ENCODE measurements around the gene TBC1D14.

TBC1D14 gene

DNA sequence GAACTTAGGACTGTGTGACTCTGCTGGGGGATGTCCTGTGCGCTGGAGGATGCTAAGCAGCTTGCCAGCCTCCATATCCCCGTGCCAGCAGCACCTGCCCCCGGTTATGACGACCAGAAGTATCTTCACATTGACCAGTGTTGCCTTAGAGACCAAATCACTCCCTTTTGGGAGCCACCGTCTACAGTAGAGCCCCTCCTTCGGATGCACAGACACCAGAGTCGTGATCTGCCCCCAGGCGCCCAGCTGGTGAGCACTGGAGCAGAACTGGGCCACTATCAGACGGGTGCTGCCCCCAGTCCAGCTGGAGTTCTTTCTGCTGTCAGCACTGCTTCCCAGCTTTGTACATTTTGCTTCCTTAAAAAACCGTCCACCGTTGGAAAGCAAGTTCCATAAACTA lies 103.5 kb downstream of the TBC1D14 start:
- Histone ChIP-seq H3K27me3 (ENCODE audit: low read depth) (no peaks in the 10 kb centered on the region), H3K9me3 (no peaks in the 10 kb centered on the region), H3K4me1 (no peaks in the 10 kb centered on the region), H3K4me3 (no peak overlapping the region), H3K36me3 (replicated peaks) (peaks cover 89% of the 10 kb centered on the region)
- in situ Hi-C loops (cut with MboI; ENCODE audit: low sequenced_read_pairs), result no loop called here
- no peak for DNase-seq (ENCODE audit: low spot score in 2 of 2)

DNA sequence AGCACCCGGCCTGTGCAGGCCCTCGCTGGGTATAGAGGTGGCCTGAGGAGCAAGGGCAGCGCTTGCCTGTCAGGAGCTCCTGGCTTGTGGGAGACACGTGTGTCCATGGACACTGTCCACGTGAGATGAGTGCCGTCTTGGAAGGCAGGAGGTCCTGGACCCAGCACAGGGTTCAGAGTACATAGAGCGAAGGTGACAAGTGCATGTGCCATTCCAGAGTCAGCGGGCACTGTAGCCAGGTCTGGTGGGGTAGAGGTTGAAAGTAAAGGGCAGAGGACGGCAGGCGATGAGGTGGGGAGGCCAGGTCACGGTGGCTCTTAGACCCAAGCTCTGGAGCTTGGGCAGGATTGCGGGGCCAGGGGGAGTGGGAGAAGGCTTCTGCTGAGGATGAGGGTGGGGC lies 105.2 kb downstream of the TBC1D14 start:
- Histone ChIP-seq H3K27me3 (ENCODE audit: low read depth) (no peaks in the 10 kb centered on the region), H3K9me3 (no peaks in the 10 kb centered on the region), H3K36me3 (replicated peaks) (peaks cover 85% of the 10 kb centered on the region), H3K4me3 (no peak overlapping the region), H3K4me1 (no peaks in the 10 kb centered on the region)
- DNase-seq (ENCODE audit: low spot score in 2 of 2), result no peak
- in situ Hi-C loops (cut with MboI; ENCODE audit: low sequenced_read_pairs), result no loop called here

DNA sequence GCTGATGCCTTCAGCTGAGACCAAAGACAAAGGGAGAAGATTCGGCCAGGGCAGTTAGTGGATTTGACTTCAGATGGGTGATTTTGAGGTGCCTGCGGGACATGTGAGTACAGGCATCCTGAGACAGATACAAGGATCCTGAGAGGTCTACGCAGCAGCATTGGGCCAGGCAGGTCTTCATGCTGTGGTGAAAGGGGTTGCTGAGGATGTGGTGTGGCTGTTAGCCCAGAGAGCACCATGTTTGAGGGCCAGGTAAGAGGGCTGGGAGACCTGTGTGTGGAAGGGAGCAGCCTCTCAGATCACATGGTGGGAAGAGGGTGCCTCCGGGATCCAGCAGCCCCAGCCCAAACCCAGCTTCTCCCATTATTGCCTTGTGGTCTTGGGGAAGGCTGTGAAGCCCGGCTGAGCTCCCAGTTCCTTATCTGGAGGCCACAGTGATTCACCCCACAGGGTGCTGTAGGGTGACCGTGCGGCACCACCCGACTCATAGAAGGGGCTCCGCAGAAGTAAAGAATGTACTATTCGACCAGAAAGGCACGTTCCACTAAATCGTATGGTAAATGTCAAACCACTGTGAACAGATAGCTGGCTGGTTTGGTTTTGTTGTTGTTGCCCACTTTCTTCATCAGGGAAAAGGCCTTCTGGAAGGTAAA lies 105.9 kb downstream of the TBC1D14 start:
- no peak for DNase-seq (ENCODE audit: low spot score in 2 of 2)
- Histone ChIP-seq H3K36me3 (replicated peaks) (peaks cover 78% of the 10 kb centered on the region), H3K4me1 (no peaks in the 10 kb centered on the region), H3K4me3 (no peak overlapping the region), H3K27me3 (ENCODE audit: low read depth) (no peaks in the 10 kb centered on the region), H3K9me3 (no peaks in the 10 kb centered on the region)
- in situ Hi-C loops (cut with MboI; ENCODE audit: low sequenced_read_pairs), result no loop called here

DNA sequence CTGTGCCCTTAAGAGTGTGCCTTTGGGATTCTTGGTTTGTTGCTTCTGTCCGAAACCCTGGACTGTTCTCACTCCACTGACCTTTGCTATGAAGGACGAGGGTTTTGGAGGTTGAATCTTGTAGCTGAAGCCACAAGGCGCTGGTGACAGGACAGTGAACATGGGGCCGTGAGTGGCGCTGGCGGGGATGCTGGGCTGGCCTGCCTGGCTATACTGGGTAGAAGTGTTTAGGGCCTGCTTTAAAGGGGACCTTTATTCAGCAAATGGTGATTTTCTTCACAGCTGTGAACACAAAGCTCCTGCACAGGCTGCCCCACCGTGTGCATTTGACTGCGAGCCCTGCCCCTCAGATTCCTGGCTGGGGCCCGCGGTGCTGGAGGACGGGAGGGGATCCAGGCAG lies 106.5 kb downstream of the TBC1D14 start:
- Histone ChIP-seq H3K27me3 (ENCODE audit: low read depth) (no peaks in the 10 kb centered on the region), H3K36me3 (replicated peaks) (peaks cover 76% of the 10 kb centered on the region), H3K4me1 (no peaks in the 10 kb centered on the region), H3K9me3 (no peaks in the 10 kb centered on the region), H3K4me3 (no peak overlapping the region)
- no peak for DNase-seq (ENCODE audit: low spot score in 2 of 2)
- in situ Hi-C loops (cut with MboI; ENCODE audit: low sequenced_read_pairs), result no loop called here

DNA sequence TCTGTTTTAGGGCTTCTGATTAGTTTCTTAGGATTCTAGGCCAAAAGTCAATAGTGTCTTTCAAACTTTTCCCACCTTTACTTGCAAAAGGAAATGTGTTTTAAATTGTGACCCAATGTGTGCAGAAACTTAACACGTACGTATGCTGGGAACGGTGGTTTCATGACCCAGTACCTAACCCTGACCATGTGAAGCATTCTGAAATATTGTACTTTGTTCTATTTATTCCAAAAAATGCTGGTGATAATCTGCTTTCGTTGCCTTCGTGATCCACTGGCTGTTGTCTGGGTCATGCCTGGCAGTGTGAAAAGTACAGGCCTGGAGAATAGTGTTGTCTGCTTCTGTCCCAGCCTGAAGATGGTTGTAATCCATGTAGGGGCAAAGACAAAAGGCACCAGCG lies 106.9 kb downstream of the TBC1D14 start:
- Histone ChIP-seq H3K9me3 (no peaks in the 10 kb centered on the region), H3K36me3 (replicated peaks) (peaks cover 74% of the 10 kb centered on the region), H3K27me3 (ENCODE audit: low read depth) (no peaks in the 10 kb centered on the region), H3K4me3 (no peak overlapping the region), H3K4me1 (no peaks in the 10 kb centered on the region)
- in situ Hi-C loops (cut with MboI; ENCODE audit: low sequenced_read_pairs), result no loop called here
- DNase-seq (ENCODE audit: low spot score in 2 of 2), result no peak

DNA sequence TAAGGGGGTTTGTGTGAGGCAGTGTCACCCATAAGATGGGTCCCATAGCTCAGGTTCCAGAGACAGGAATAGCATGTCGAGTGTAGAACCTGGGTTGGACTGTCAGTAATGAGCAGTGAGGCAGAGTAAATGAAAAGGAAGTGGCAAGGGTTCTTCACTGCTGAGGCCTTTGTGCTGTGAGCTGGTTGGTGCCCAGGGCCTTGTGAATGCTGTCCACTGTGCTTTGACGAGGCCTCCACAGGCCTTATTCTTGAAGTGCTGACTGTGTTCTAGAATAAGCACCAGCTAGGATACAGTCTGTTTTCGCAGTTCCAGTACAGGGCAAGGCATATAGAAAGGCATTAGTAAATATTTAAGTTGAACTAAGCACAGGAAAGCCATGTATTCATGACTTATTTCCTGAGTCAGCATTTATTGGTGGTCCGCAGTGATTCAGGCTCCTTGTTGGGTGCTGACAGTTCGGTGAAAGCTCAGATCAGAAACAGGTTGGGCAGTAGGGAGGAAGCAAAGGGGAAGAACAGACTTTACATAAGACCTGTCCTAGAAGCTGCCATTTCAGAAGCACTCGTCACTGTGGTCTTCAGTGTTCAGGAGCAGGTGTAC lies 107.9 kb downstream of the TBC1D14 start:
- DNase-seq (ENCODE audit: low spot score in 2 of 2), result no peak
- Histone ChIP-seq H3K36me3 (replicated peaks) (peaks cover 67% of the 10 kb centered on the region), H3K9me3 (no peaks in the 10 kb centered on the region), H3K4me1 (no peaks in the 10 kb centered on the region), H3K4me3 (no peak overlapping the region), H3K27me3 (ENCODE audit: low read depth) (no peaks in the 10 kb centered on the region)
- in situ Hi-C loops (cut with MboI; ENCODE audit: low sequenced_read_pairs), result no loop called here

DNA sequence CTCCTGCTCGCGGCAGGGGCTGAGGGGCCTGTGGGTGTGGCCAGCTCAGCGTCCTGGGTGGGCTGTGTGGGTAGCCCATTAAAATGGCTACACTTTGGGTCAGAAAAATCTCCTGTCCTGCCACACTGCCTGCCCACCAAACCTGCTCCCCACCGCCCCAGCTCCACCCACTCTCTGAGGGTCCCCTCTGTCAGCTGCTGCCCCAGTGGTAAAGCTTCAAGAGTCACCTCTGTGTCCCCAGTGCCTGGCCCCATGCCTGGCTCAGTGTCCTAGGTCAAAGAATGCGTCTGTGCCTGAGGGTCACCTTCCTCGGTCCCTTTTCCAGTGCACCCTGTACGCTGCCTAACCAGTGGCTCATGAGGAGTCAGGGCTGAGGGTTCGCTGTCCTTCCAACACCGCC lies 108.7 kb downstream of the TBC1D14 start:
- H3K36me3 ChIP-seq (replicated peaks), result peaks cover 59% of the 10 kb centered on the region
- H3K4me1 ChIP-seq, result no peaks in the 10 kb centered on the region

DNA sequence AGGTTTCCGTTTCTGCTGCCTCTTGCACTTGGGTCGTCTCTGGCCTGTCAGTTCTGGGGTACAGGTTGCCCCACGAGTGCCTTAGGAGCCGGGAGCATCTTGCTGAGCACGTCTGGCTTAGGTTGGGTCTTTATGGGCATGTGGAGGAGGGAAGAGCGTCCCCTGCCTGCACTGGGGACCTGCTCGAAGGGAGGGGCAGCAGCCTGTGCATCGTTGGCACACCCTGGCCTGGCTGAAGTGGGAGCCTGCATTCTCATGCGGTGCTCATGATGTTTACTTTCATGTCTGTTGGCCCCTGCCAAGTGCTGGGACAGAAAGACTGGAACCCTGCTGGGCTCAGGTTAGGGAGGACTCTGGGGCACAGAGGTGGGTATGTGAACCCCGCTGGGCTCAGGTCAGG lies 109.7 kb downstream of the TBC1D14 start:
- no peaks in the 10 kb centered on the region for H3K9me3 ChIP-seq
- H3K4me3 ChIP-seq, result no peak overlapping the region
- peaks cover 57% of the 10 kb centered on the region for H3K36me3 ChIP-seq (replicated peaks)
- in situ Hi-C loops (cut with MboI; ENCODE audit: low sequenced_read_pairs), result no loop called here
- no peak for DNase-seq (ENCODE audit: low spot score in 2 of 2)
- no peaks in the 10 kb centered on the region for H3K4me1 ChIP-seq
- no peaks in the 10 kb centered on the region for H3K27me3 ChIP-seq (ENCODE audit: low read depth)

More for the DNA sequence above, 108.7 kb downstream of the TBC1D14 start:
- in situ Hi-C loops (cut with MboI; ENCODE audit: low sequenced_read_pairs), result no loop called here
- no peak for DNase-seq (ENCODE audit: low spot score in 2 of 2)
- Histone ChIP-seq H3K9me3 (no peaks in the 10 kb centered on the region), H3K4me3 (no peak overlapping the region), H3K27me3 (ENCODE audit: low read depth) (no peaks in the 10 kb centered on the region)

DNA sequence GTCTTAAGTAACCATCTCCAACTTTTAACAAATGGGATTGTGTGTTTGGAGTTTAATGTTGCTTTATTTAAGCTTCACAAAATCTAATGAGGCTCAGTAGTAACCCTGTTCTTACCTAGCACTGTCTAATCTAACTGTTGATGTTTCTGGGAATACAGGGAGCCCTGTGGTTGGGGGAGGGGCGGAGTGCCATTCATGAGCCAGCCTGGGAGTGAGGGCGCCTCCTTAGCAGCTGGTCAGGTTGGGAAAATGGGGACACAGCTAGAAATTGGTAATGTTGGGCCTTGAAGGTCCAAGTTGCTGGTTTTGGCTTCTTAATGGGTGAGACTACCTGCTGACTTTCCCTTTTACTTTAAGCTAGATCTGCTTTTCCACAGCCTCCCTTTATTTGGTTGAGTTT lies 110.7 kb downstream of the TBC1D14 start:
- in situ Hi-C loops (cut with MboI; ENCODE audit: low sequenced_read_pairs), result no loop called here
- Histone ChIP-seq H3K4me3 (no peak overlapping the region), H3K36me3 (replicated peaks) (peaks cover 57% of the 10 kb centered on the region), H3K4me1 (no peaks in the 10 kb centered on the region), H3K9me3 (no peaks in the 10 kb centered on the region), H3K27me3 (ENCODE audit: low read depth) (no peaks in the 10 kb centered on the region)
- DNase-seq (ENCODE audit: low spot score in 2 of 2), result no peak

DNA sequence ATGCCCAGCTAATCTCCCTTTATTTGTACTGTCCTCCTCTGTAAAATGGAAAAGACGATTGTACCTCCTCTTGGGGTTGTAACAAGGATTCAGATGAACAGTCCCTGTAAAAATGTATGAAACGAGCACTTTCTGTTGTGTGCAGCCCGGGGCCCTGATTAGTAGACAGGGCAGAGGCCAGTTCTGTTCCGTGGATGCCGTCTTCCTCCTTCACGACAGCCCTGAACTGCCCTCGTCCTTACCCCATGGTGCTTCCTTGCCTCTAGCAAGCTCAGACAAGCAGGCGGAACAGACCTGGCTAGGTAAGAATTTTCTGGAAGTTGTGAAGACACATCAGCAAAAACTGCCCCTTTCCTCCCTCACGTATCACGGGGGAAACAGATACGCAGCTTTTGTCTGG lies 111.2 kb downstream of the TBC1D14 start:
- H3K4me1 ChIP-seq, result no peaks in the 10 kb centered on the region
- in situ Hi-C loops (cut with MboI; ENCODE audit: low sequenced_read_pairs), result no loop called here
- H3K27me3 ChIP-seq (ENCODE audit: low read depth), result no peaks in the 10 kb centered on the region
- DNase-seq (ENCODE audit: low spot score in 2 of 2), result no peak
- H3K9me3 ChIP-seq, result no peaks in the 10 kb centered on the region
- peaks cover 54% of the 10 kb centered on the region for H3K36me3 ChIP-seq (replicated peaks)
- H3K4me3 ChIP-seq, result no peak overlapping the region

DNA sequence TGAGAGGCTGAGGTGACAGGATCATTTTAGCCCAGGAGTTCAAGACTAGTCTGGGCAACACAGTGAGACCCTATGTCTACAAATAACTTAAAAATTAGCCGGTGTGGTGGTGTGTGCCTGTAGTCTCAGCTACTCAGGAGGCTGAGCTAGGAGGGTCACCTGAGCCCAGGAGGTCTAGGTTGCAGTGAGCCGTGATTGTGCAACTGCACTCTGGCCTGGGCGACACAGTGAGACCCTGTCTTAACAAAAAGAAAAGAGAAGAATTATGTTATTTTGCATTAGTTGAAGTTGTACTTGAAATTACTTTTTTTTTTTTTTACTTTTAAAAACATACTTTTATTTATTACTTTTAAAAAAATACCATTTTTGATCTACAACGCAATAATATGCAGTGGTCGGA lies 111.7 kb downstream of the TBC1D14 start:
- H3K27me3 ChIP-seq (ENCODE audit: low read depth), result no peaks in the 10 kb centered on the region
- no peaks in the 10 kb centered on the region for H3K4me1 ChIP-seq
- H3K36me3 ChIP-seq (replicated peaks), result peaks cover 52% of the 10 kb centered on the region
- H3K4me3 ChIP-seq, result no peak overlapping the region
- in situ Hi-C loops (cut with MboI; ENCODE audit: low sequenced_read_pairs), result no loop called here
- H3K9me3 ChIP-seq, result no peaks in the 10 kb centered on the region
- DNase-seq (ENCODE audit: low spot score in 2 of 2), result no peak

DNA sequence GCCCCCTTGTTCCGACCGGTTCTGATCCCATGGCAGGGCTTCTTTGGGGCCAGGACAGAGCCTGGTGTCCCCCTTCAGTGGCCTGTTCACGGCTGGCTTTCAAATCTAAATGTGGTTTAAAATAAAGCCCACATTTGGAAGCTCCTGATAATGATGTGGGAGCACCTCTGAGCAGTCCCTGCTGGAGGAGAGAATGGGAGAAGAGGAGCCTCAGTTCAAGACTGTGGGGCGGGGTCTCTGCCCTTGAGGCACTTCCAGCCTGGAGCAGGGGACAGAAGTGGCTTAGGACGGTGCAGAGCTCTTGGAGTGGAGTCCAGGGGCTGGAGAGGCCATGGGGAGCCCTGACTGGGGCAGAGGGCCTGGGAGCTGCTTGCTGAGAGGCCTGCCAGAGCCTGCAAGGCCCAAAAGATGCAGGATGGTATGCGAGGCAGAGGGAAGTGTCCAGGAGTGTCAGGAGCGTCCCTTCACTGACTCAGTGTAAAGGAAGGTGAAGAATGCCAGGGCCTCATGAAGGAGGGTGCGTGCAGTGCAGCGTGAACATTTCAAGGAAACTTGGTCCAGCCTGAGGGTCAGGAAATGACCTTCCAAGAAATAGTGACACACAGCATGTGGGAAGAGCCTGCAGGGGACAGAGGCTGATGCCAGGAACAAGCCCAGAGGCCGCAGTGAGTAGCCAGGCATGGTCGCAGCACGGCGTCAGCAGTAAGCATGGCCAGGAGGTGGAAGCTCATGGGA lies 112.5 kb downstream of the TBC1D14 start:
- H3K27me3 ChIP-seq (ENCODE audit: low read depth), result no peaks in the 10 kb centered on the region
- in situ Hi-C loops (cut with MboI; ENCODE audit: low sequenced_read_pairs), result no loop called here
- H3K36me3 ChIP-seq (replicated peaks), result peaks cover 50% of the 10 kb centered on the region
- no peaks in the 10 kb centered on the region for H3K4me1 ChIP-seq
- DNase-seq (ENCODE audit: low spot score in 2 of 2), result no peak
- no peak overlapping the region for H3K4me3 ChIP-seq
- no peaks in the 10 kb centered on the region for H3K9me3 ChIP-seq

DNA sequence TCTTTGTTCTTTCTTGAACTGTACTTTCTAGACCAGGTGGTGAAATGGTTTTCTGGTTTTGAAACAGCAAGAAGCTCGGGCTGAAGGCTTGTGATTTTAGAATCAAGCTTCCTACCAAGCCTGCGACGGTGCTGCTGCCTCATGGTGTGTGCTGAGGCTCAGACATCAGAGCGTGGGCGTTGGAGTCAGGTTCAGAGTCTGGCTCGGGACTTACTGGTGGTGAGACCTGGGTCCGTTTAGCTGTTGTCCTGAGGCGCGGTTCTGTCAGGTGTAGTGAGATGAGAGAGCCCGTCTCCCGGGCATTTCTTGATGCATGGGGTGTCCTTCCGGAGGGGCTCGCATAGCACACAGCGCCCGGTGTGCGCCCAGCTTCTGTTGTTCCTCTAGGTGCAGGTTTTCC lies 113.9 kb downstream of the TBC1D14 start:
- peaks cover 36% of the 10 kb centered on the region for H3K36me3 ChIP-seq (replicated peaks)
- H3K4me1 ChIP-seq, result no peaks in the 10 kb centered on the region
- no peak for DNase-seq (ENCODE audit: low spot score in 2 of 2)
- no peak overlapping the region for H3K4me3 ChIP-seq
- no peaks in the 10 kb centered on the region for H3K9me3 ChIP-seq
- no peaks in the 10 kb centered on the region for H3K27me3 ChIP-seq (ENCODE audit: low read depth)
- in situ Hi-C loops (cut with MboI; ENCODE audit: low sequenced_read_pairs), result no loop called here

DNA sequence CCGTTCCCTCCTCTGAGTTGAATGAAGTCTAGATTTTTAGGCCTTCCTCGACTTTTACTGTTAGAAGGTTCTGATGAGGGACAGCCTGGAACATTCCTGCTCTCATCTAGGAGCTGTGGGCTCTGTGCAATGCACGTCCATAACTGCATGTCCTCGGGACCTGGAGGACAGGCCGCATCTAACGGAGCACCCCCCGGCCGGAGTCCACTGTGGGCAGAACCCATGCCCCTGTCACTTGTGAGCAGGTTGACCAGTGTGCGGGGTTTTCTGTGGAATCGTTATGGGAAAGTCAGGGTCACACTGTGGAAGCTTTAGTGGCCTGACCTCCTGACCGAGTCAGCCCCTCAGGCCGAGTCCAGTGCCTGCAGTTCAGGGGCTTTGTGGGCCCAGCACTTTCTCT lies 114.3 kb downstream of the TBC1D14 start:
- in situ Hi-C loops (cut with MboI; ENCODE audit: low sequenced_read_pairs), result no loop called here
- DNase-seq (ENCODE audit: low spot score in 2 of 2), result no peak
- no peaks in the 10 kb centered on the region for H3K4me1 ChIP-seq
- H3K36me3 ChIP-seq (replicated peaks), result peaks cover 32% of the 10 kb centered on the region
- H3K27me3 ChIP-seq (ENCODE audit: low read depth), result no peaks in the 10 kb centered on the region
- H3K9me3 ChIP-seq, result no peaks in the 10 kb centered on the region
- H3K4me3 ChIP-seq, result no peak overlapping the region

Data from HAP-1 (cell line).